Thymus (tissue), 11 donors: Measurements from ENCODE around the gene SLC12A6. TPM values are rescaled to one million over a fixed set of nuclear protein-coding genes. Genes with fewer than 3 reads are reported as not detected.

ENCODE experiments used
- DNase-seq, 9 donors: peaks; one replicate each; pipeline ENCODE4 v3.0.0-alpha.2; 2013; ENCODE audit warnings: low spot score in 9 of 9, low read depth in 6 of 9, missing footprints in 1 of 9
- H3K27ac ChIP-seq, 2 donors: one replicate each; pipeline ENCODE4 v1.5.1; 2013; ENCODE audit warnings: control low read depth in 1 of 2, low read depth in 1 of 2, low read length in 1 of 2, mild to moderate bottlenecking in 1 of 2, moderate library complexity in 1 of 2
- H3K27me3 ChIP-seq, 2 donors: one replicate each; pipeline ENCODE4 v1.5.1; 2013; ENCODE audit warnings: low read length in 1 of 2; ENCODE audit not compliant: control insufficient read depth in 2 of 2, insufficient read depth in 1 of 2
- H3K36me3 ChIP-seq, 2 donors: one replicate each; pipeline ENCODE4 v1.5.1; 2013; ENCODE audit warnings: low read length in 1 of 2, mild to moderate bottlenecking in 1 of 2, moderate library complexity in 1 of 2; ENCODE audit not compliant: control insufficient read depth in 2 of 2, insufficient read depth in 2 of 2
- H3K4me1 ChIP-seq, 2 donors: one replicate each; pipeline ENCODE4 v1.5.1; 2013; ENCODE audit warnings: low read length in 2 of 2; ENCODE audit not compliant: control insufficient read depth in 2 of 2, insufficient read depth in 2 of 2
- H3K4me3 ChIP-seq, 2 donors: one replicate each; pipeline ENCODE4 v1.5.1; 2013; ENCODE audit warnings: low read length in 2 of 2, control low read depth in 1 of 2, mild to moderate bottlenecking in 1 of 2
- H3K9me3 ChIP-seq, 2 donors: one replicate each; pipeline ENCODE4 v1.5.1; 2013; ENCODE audit warnings: low read length in 1 of 2, mild to moderate bottlenecking in 1 of 2; ENCODE audit not compliant: control insufficient read depth in 2 of 2, insufficient read depth in 1 of 2
- WGBS: extraction: QIAGEN DNeasy Blood & Tissue Kit; methylation state at CpG from one replicate; pipeline ENCODE4 v1.1.7; 2013; 5-methylcytosine and 5-hydroxymethylcytosine counted together
- polyA plus RNA-seq: library from polyadenylated mRNA; stranded (reverse); fragments of 200-250 nt; gene quantifications from one replicate; pipeline ENCODE4 v1.2.3, GENCODE V29; 2013
- total RNA-seq: library from RNA; stranded (reverse); fragments of 120-200 nt; gene quantifications from one replicate; pipeline ENCODE4 v1.2.4, GENCODE V29; 2013
- donor health status: healthy.

Gene SLC12A6
- total and polyA plus RNA-seq, 2 donors, result 9.7 to 13.5 TPM

- Histone ChIP-seq H3K27ac (no peak overlapping the region), H3K4me1 (no peaks in the 10 kb centered on the region), H3K4me3 (no peak overlapping the region), H3K36me3 (peaks cover 11 to 21% of the 10 kb centered on the region in 2 donors), H3K9me3 (peaks cover 0 to 3% of the 10 kb centered on the region in 2 donors), H3K27me3 (no peaks in the 10 kb centered on the region)
- DNase-seq, result no peak
- WGBS, result 98% methylated on average over 3 of the region's 3 CpGs
These were observed 78.0 kb downstream of the SLC12A6 start for GRCh38 chr15:34259566-34259965.

GRCh38 chr15:34258151-34258550 lies 79.4 kb downstream of the SLC12A6 start:
- 98% methylated on average over 2 of the region's 2 CpGs for WGBS
- Histone ChIP-seq H3K9me3 (peaks cover 0 to 3% of the 10 kb centered on the region in 2 donors), H3K27ac (no peak overlapping the region), H3K4me3 (no peak overlapping the region), H3K36me3 (peaks cover 25 to 30% of the 10 kb centered on the region in 2 donors), H3K4me1 (no peaks in the 10 kb centered on the region), H3K27me3 (no peaks in the 10 kb centered on the region)
- DNase-seq, result no peak

- H3K4me3 ChIP-seq, result no peak overlapping the region
These were observed 85.0 kb downstream of the SLC12A6 start for GRCh38 chr15:34252545-34252944.

GRCh38 chr15:34248190-34248589 lies 89.4 kb downstream of the SLC12A6 start:
- Histone ChIP-seq H3K27me3 (no peaks in the 10 kb centered on the region), H3K4me3 (no peak overlapping the region), H3K4me1 (no peaks in the 10 kb centered on the region), H3K9me3 (no peaks in the 10 kb centered on the region), H3K36me3 (peaks cover 18 to 29% of the 10 kb centered on the region in 2 donors), H3K27ac (no peak overlapping the region)
- DNase-seq, result no peak
- 97% methylated on average over 1 of the region's 1 CpG for WGBS

More at GRCh38 chr15:34252545-34252944, 85.0 kb downstream of the SLC12A6 start:
- DNase-seq, result no peak
- Histone ChIP-seq H3K9me3 (no peaks in the 10 kb centered on the region), H3K4me1 (no peaks in the 10 kb centered on the region), H3K36me3 (peaks cover 24 to 36% of the 10 kb centered on the region in 2 donors), H3K27ac (no peak overlapping the region), H3K27me3 (no peaks in the 10 kb centered on the region)

- WGBS, result 88% methylated on average over 9 of the region's 9 CpGs
- no peak overlapping the region for H3K4me3 ChIP-seq
- peaks cover 11 to 23% of the 10 kb centered on the region in 2 donors for H3K36me3 ChIP-seq
- H3K4me1 ChIP-seq, result no peaks in the 10 kb centered on the region
- H3K27me3 ChIP-seq, result no peaks in the 10 kb centered on the region
- no peak for DNase-seq
- no peaks in the 10 kb centered on the region for H3K9me3 ChIP-seq
- H3K27ac ChIP-seq, result no peak overlapping the region
These were observed 91.2 kb downstream of the SLC12A6 start for GRCh38 chr15:34246276-34246976.

- Histone ChIP-seq H3K36me3 (peaks cover 13 to 31% of the 10 kb centered on the region in 2 donors), H3K27me3 (no peaks in the 10 kb centered on the region), H3K9me3 (no peaks in the 10 kb centered on the region), H3K27ac (no peak overlapping the region), H3K4me1 (no peaks in the 10 kb centered on the region), H3K4me3 (no peak overlapping the region)
- no peak for DNase-seq
- 92% methylated on average over 3 of the region's 3 CpGs for WGBS
These were observed 94.4 kb downstream of the SLC12A6 start for GRCh38 chr15:34243226-34243625.

- H3K36me3 ChIP-seq, result peaks cover 14 to 39% of the 10 kb centered on the region in 2 donors
- H3K4me1 ChIP-seq, result no peaks in the 10 kb centered on the region
- no peak overlapping the region for H3K27ac ChIP-seq
- no peak overlapping the region for H3K4me3 ChIP-seq
- no peak for DNase-seq
- 98% methylated on average over 4 of the region's 4 CpGs for WGBS
- no peaks in the 10 kb centered on the region for H3K27me3 ChIP-seq
- H3K9me3 ChIP-seq, result no peaks in the 10 kb centered on the region
These were observed 95.3 kb downstream of the SLC12A6 start for GRCh38 chr15:34242331-34242710.

GRCh38 chr15:34241376-34242330 lies 95.9 kb downstream of the SLC12A6 start:
- Histone ChIP-seq H3K36me3 (peaks cover 16 to 42% of the 10 kb centered on the region in 2 donors), H3K4me1 (no peaks in the 10 kb centered on the region), H3K27me3 (no peaks in the 10 kb centered on the region), H3K9me3 (no peaks in the 10 kb centered on the region), H3K27ac (no peak overlapping the region), H3K4me3 (no peak overlapping the region)
- DNase-seq, result peak in 8 of 9 donors; percentile 13 to 71 (median 25)
- WGBS, result 75% methylated on average over 1 of the region's 1 CpG

- Histone ChIP-seq H3K4me1 (no peaks in the 10 kb centered on the region), H3K36me3 (peaks cover 21 to 49% of the 10 kb centered on the region in 2 donors), H3K9me3 (no peaks in the 10 kb centered on the region), H3K27me3 (no peaks in the 10 kb centered on the region), H3K27ac (no peak overlapping the region), H3K4me3 (no peak overlapping the region)
- WGBS, result 96% methylated on average over 3 of the region's 3 CpGs
- DNase-seq, result no peak
These were observed 97.0 kb downstream of the SLC12A6 start for GRCh38 chr15:34240537-34240936.
